Activated naive CD8-positive, alpha-beta T cell treated with anti-CD3 and anti-CD28 coated beads, Interleukin-2, amount 10 ng/mL, durations not matched to agents 7 days and 5 days (primary cell): ENCODE measurements around the gene NAT9. TPM values are rescaled to one million over a fixed set of nuclear protein-coding genes. Genes with fewer than 3 reads are reported as not detected.

Experiments used
- ATAC-seq: fragments of 150-1000 bp; cut with Tn5 transposase; one replicate; pipeline ENCODE4 v1.10.0; 2021; ENCODE audit warnings: low read depth, moderate library complexity
- POLR2A ChIA-PET: fragments of 350-600 bp; sonication (Branson Sonifier 250); formaldehyde crosslinking; loops from one replicate; lab custom pipeline; 2021; ENCODE audit warnings: antibody characterized with exemption; lab: Charles Lee
- DNase-seq: peaks from one replicate; pipeline ENCODE4 v3.0.0; 2021
- H3K27ac Mint-ChIP-seq: one replicate; pipeline ENCODE4 v1.8.0; 2022; ENCODE audit warnings: mild to moderate bottlenecking, mixed read lengths
- H3K27me3 Mint-ChIP-seq: one replicate; pipeline ENCODE4 v1.8.0; 2022; ENCODE audit warnings: mild to moderate bottlenecking, moderate library complexity, mixed read lengths
- H3K36me3 Mint-ChIP-seq: one replicate; pipeline ENCODE4 v1.8.0; 2021; ENCODE audit warnings: mild to moderate bottlenecking, mixed read lengths
- H3K4me1 Mint-ChIP-seq: one replicate; pipeline ENCODE4 v1.8.0; 2021; ENCODE audit warnings: mixed read lengths
- H3K4me3 Mint-ChIP-seq: one replicate; pipeline ENCODE4 v1.8.0; 2022; ENCODE audit warnings: mild to moderate bottlenecking, moderate library complexity, mixed read lengths
- H3K9me3 Mint-ChIP-seq: one replicate; pipeline ENCODE4 v1.8.0; 2021; ENCODE audit warnings: mixed read lengths
- total RNA-seq, 2 experiments: library from RNA; stranded (reverse); gene quantifications; one replicate each; pipeline ENCODE4 v1.2.3, GENCODE V29; 2021

NAT9 gene
- total RNA-seq, 2 experiments from 2014 or later, result 37.6 to 42.1 TPM

DNA sequence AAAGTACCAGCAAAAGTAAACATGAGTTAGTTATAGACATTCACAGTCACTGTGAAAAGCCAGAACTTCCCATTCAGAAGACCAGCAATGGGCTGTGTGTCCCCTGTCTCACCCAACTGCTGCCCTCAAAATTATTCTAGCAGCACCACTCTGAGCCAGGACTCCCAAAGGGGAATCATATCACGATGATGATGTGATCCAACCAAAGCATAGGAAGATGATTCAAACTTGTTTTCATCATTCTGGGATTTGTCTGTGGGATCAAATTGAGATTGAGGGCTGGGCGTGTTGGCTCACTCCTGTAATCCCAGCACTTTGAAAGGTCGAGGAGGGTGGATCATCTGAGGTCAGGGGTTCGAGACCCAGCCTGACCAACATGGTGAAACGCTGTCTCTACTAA, 6.4 kb upstream of the NAT9 start:
- no peaks in the 10 kb centered on the region for H3K27me3 Mint-ChIP-seq
- POLR2A ChIA-PET, result interaction anchor here (1.2 kb wide), 1 partner anchor 8 kb away, joined by 6 read pairs; no protein-coding TSS in a partner anchor
- ATAC-seq (no peak), DNase-seq (no peak)
- no peak overlapping the region for H3K4me3 Mint-ChIP-seq
- H3K4me1 Mint-ChIP-seq, result peaks cover 59% of the 10 kb centered on the region
- peaks cover 3% of the 10 kb centered on the region for H3K36me3 Mint-ChIP-seq
- H3K9me3 Mint-ChIP-seq, result no peaks in the 10 kb centered on the region
- no peak overlapping the region for H3K27ac Mint-ChIP-seq

- Mint-ChIP-seq H3K27me3 (no peaks in the 10 kb centered on the region), H3K9me3 (no peaks in the 10 kb centered on the region), H3K27ac (peak overlapping the region; percentile 95), H3K4me3 (peak overlapping the region; percentile 65), H3K36me3 (peaks cover 3% of the 10 kb centered on the region), H3K4me1 (peaks cover 59% of the 10 kb centered on the region)
- ATAC-seq, result peak; percentile 16
- POLR2A ChIA-PET, result interaction anchor here (0.7 to 2.9 kb wide), 9 partner anchors 10 to 43 kb away, joined by 3 to 15 read pairs (median 4); no protein-coding TSS in a partner anchor
- no peak for DNase-seq
These were observed 4.5 kb upstream of the NAT9 start for GRCh38 chr17:74780443-74781238.

GRCh38 chr17:74779948-74780400, 3.8 kb upstream of the NAT9 start:
- no peaks in the 10 kb centered on the region for H3K9me3 Mint-ChIP-seq
- ATAC-seq, result peak; percentile 67
- POLR2A ChIA-PET, result interaction anchor here (1.0 to 2.9 kb wide), 10 partner anchors 11 to 42 kb away, joined by 3 to 15 read pairs (median 4); no protein-coding TSS in a partner anchor
- H3K27ac Mint-ChIP-seq, result peak overlapping the region; percentile 95
- peaks cover 58% of the 10 kb centered on the region for H3K4me1 Mint-ChIP-seq
- peak; percentile 53 for DNase-seq
- peaks cover 3% of the 10 kb centered on the region for H3K36me3 Mint-ChIP-seq
- no peaks in the 10 kb centered on the region for H3K27me3 Mint-ChIP-seq
- H3K4me3 Mint-ChIP-seq, result peak overlapping the region; percentile 65

GRCh38 chr17:74779501-74779900, 3.4 kb upstream of the NAT9 start:
- no peak for ATAC-seq
- H3K9me3 Mint-ChIP-seq, result no peaks in the 10 kb centered on the region
- H3K36me3 Mint-ChIP-seq, result peaks cover 3% of the 10 kb centered on the region

DNA sequence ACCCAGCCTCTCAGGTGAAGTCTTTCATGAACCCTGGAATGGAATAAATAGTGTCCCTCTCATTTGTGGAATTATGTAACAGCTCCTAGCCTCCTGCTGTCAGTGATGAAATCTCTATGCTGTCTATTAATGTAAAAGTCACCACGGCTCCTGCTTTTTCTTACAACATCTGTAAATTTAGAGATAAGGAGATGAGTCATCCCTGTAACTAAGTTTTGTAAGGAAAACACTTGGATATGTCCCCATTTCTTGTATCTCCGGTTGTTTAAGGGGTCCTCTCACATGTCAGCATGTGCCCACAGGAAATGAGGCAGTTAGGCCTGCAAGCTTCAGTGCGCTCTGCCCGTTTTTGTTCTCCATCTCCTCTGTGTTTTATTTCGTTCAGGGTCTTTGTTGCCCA, 2.8 kb upstream of the NAT9 start:
- peak overlapping the region; percentile 28 for H3K4me3 Mint-ChIP-seq

More at GRCh38 chr17:74779501-74779900, 3.4 kb upstream of the NAT9 start:
- H3K4me1 Mint-ChIP-seq, result peaks cover 53% of the 10 kb centered on the region
- H3K27me3 Mint-ChIP-seq, result no peaks in the 10 kb centered on the region
- DNase-seq, result no peak
- POLR2A ChIA-PET, result interaction anchor here (0.7 to 2.9 kb wide), 10 partner anchors 11 to 42 kb away, joined by 3 to 15 read pairs (median 4); no protein-coding TSS in a partner anchor
- peak overlapping the region; percentile 95 for H3K27ac Mint-ChIP-seq
- peak overlapping the region; percentile 65 for H3K4me3 Mint-ChIP-seq

DNA sequence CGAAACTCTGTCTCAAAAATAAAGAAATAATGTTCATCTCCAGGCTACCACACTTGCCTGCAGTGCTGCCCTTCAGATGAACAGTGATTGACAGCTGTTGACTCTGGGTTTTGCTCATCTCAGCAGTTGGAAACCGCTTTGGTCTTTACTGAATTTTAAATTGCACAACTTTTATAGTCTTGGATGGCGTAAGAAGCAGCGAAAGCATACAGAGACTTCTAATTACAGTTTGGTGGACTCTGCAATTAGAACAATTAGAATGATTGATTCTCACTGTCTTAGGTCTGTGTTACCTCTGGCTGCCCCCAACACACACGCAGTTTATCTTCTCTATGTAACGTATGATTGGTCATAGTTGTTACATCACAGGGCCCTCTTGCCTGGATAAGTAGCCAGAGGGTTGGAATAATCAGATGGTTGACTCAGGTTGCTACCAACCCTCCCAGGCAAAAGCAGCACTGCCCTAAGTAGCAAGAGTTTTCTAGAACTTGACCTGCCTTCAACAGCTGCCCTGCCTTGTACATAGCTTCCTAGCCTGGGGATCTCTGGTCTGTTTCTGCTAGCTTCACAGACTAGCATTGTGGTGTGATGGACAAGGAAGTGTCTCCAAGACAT, 1.9 kb upstream of the NAT9 start:
- Mint-ChIP-seq H3K27me3 (no peaks in the 10 kb centered on the region), H3K9me3 (no peaks in the 10 kb centered on the region), H3K4me3 (peak overlapping the region; percentile 99), H3K4me1 (peaks cover 53% of the 10 kb centered on the region), H3K27ac (no peak overlapping the region), H3K36me3 (peaks cover 5% of the 10 kb centered on the region)
- DNase-seq (no peak), ATAC-seq (no peak)
- POLR2A ChIA-PET, result interaction anchor here (2.5 to 5.5 kb wide), 3 partner anchors 19 to 40 kb away, joined by 12 to 38 read pairs (median 15); partner anchors contain the start of gene RAB37

More for the DNA sequence above, 2.8 kb upstream of the NAT9 start:
- H3K27ac Mint-ChIP-seq, result peak overlapping the region; percentile 95
- no peak for DNase-seq
- ATAC-seq, result no peak
- POLR2A ChIA-PET, result interaction anchor here (0.7 to 5.5 kb wide), 9 partner anchors 12 to 332 kb away, joined by 3 to 38 read pairs (median 8); no protein-coding TSS in a partner anchor
- H3K27me3 Mint-ChIP-seq, result no peaks in the 10 kb centered on the region
- no peaks in the 10 kb centered on the region for H3K9me3 Mint-ChIP-seq
- H3K4me1 Mint-ChIP-seq, result peaks cover 50% of the 10 kb centered on the region
- peaks cover 5% of the 10 kb centered on the region for H3K36me3 Mint-ChIP-seq

DNA sequence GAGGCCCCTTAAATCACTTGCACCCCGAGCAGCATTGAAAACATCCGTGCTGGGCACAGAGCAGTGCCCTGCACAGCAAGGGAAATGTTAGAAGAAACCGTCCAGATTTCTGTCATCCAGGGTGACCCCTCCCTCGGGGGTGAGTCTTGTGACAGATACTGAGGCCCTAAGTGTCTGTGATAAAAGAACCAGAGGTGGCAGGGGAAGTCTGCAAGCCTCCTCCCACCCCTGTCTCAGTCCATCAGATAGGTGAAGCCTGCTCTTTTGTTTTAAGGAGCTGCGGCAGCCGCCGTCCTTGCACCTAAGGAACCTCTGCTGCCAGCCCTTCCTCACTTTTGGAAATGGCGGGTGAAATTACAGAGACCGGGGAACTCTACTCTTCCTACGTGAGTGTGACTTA, 845 bp upstream of the NAT9 start:
- Mint-ChIP-seq H3K27me3 (no peaks in the 10 kb centered on the region), H3K27ac (peak overlapping the region; percentile 69), H3K4me1 (peaks cover 55% of the 10 kb centered on the region), H3K9me3 (no peaks in the 10 kb centered on the region), H3K4me3 (peak overlapping the region; percentile 99), H3K36me3 (peaks cover 8% of the 10 kb centered on the region)
- DNase-seq (no peak), ATAC-seq (no peak)
- POLR2A ChIA-PET, result interaction anchor here (1.0 to 5.5 kb wide), 10 partner anchors 9 to 96 kb away, joined by 3 to 38 read pairs (median 7); partner anchors contain the start of genes FDXR and RAB37

- peaks cover 12% of the 10 kb centered on the region for H3K36me3 Mint-ChIP-seq
- H3K27me3 Mint-ChIP-seq, result no peaks in the 10 kb centered on the region
- peak overlapping the region; percentile 99 for H3K4me3 Mint-ChIP-seq
- ATAC-seq (no peak), DNase-seq (no peak)
- peak overlapping the region; percentile 94 for H3K27ac Mint-ChIP-seq
- POLR2A ChIA-PET, result interaction anchor here (0.7 to 5.5 kb wide), 9 partner anchors 11 to 238 kb away, joined by 3 to 38 read pairs (median 5); partner anchors contain the start of genes MRPL58 and RAB37
- H3K4me1 Mint-ChIP-seq, result peaks cover 52% of the 10 kb centered on the region
- H3K9me3 Mint-ChIP-seq, result no peaks in the 10 kb centered on the region
These were observed 619 bp downstream of the NAT9 start for GRCh38 chr17:74775409-74776043.

DNA sequence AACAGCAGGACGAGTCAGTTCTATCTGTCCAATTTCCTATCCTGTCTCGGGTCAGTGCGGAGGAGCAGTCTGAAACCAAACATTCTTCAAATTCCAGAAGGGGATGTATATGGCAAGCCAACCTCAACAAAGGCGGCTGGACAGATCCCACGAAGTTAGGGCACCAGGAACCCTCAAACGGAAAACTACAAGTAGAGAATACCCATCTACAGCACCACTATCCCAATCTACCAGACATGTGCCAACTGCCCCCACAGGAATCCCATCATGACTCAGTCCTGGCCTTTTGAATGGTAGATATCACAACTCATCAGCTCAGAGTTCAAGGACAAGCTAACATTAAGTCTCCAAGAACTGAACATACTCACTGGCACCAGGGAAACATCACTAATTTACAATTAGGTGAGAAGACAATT, 2.3 kb downstream of the NAT9 start:
- POLR2A ChIA-PET, result interaction anchor here (0.9 to 5.5 kb wide), 4 partner anchors 14 to 36 kb away, joined by 3 to 38 read pairs (median 8); no protein-coding TSS in a partner anchor
- Mint-ChIP-seq H3K36me3 (peaks cover 9% of the 10 kb centered on the region), H3K27ac (no peak overlapping the region), H3K27me3 (no peaks in the 10 kb centered on the region), H3K4me3 (peak overlapping the region; percentile 23), H3K4me1 (peaks cover 40% of the 10 kb centered on the region), H3K9me3 (no peaks in the 10 kb centered on the region)
- DNase-seq (no peak), ATAC-seq (no peak)

DNA sequence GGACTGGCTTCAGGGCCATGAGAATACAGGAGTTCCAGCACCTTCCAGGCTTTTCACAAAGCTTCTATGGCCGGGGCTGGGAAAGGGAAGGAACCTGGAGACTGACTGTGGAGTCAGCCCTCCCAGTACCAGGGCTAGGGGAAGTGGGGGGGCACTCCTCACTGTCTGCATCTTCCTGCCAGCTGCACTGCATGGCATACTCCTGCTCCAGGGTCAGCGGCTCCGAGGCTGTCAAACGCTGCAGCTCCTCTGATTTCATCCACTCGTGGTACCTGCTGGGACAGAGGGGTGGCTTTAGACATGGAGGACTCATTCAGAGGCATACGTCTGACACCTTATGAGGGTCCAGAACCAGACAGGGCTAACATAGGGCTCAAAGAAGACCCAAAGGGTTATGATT, 2.7 kb downstream of the NAT9 start:
- H3K27ac Mint-ChIP-seq, result peak overlapping the region; percentile 25
- H3K9me3 Mint-ChIP-seq, result no peaks in the 10 kb centered on the region
- POLR2A ChIA-PET, result interaction anchor here (0.6 to 5.5 kb wide), 5 partner anchors 14 to 35 kb away, joined by 3 to 38 read pairs (median 4); no protein-coding TSS in a partner anchor
- ATAC-seq (no peak), DNase-seq (no peak)
- H3K4me1 Mint-ChIP-seq, result peaks cover 39% of the 10 kb centered on the region
- no peak overlapping the region for H3K4me3 Mint-ChIP-seq
- H3K36me3 Mint-ChIP-seq, result peaks cover 13% of the 10 kb centered on the region
- H3K27me3 Mint-ChIP-seq, result no peaks in the 10 kb centered on the region

DNA sequence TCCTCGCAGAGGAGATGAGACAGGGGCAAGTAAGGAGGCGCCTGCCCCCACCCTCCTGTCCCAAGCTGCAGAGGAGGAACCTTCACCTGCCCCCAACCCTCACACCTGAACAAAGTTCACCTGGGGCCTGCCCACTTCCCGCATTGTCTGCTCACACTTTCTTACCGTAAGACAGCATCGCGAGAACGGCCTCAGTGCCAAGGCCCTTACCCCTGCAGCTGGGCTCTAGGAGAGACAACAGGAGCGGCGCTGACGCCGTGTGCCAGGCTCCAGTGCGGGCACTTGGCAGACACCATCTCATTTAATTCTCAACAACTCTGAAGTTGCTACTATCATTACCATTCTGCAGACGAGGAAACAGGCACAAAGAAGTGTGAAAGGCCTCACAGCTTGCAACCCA, 4.1 kb downstream of the NAT9 start:
- POLR2A ChIA-PET, result interaction anchor here (1.2 to 2.6 kb wide), 2 partner anchors 14 to 30 kb away, joined by 4 to 11 read pairs; no protein-coding TSS in a partner anchor
- ATAC-seq, result no peak
- no peak for DNase-seq
- Mint-ChIP-seq H3K4me1 (peaks cover 28% of the 10 kb centered on the region), H3K4me3 (no peak overlapping the region), H3K27ac (no peak overlapping the region), H3K27me3 (no peaks in the 10 kb centered on the region), H3K36me3 (peaks cover 17% of the 10 kb centered on the region), H3K9me3 (no peaks in the 10 kb centered on the region)

DNA sequence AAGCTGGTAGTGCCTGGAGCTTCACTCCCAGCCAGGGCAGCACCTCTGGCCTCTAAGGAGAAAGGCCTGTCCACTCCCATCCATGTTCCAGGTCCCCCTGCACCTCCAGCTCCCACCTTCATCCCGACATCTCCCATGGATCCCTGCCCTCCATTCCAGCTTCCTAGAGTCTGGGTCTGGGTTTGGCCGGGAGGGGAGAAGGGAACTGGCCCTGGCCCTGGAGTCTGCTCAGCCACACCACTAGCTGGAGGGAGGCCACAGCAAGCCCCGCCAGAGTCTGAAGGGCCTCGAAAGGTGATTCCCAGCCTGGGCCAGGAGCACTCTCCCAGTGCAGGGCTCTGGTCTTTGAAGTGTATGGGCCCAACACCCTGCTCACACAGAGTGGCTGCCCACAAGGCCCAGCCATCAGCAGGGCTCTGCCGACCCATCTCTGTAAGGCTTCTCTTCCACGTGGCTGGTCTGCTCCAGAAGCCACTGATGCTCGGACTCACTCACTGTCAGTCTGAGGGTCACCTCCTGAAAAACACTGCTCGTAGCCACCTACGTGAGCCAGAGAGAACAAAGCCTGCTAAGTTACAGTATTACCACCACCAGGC, 4.7 kb downstream of the NAT9 start:
- peaks cover 26% of the 10 kb centered on the region for H3K4me1 Mint-ChIP-seq
- H3K27me3 Mint-ChIP-seq, result no peaks in the 10 kb centered on the region
- POLR2A ChIA-PET, result interaction anchor here (0.8 to 2.6 kb wide), 7 partner anchors 12 to 35 kb away, joined by 3 to 11 read pairs (median 7); no protein-coding TSS in a partner anchor
- ATAC-seq (no peak), DNase-seq (no peak)
- no peak overlapping the region for H3K4me3 Mint-ChIP-seq
- H3K27ac Mint-ChIP-seq, result no peak overlapping the region
- no peaks in the 10 kb centered on the region for H3K9me3 Mint-ChIP-seq
- H3K36me3 Mint-ChIP-seq, result peaks cover 19% of the 10 kb centered on the region
